PFSK-1 (cell line): ENCODE results near the gene CAVIN2.

Experiments
- FOXP2 ChIP-seq: optimal IDR thresholded peaks from 2 replicates; pipeline ENCODE3; 2011; ENCODE audit warnings: borderline replicate concordance, control low read depth, inconsistent platforms; ENCODE audit not compliant: insufficient read depth; ENCODE audit errors: extremely low read length, extremely low read depth
- POLR2AphosphoS5 ChIP-seq: IDR thresholded peaks from 2 replicates; pipeline ENCODE4 v1.6.1; 2012; ENCODE audit warnings: low read depth, mild to moderate bottlenecking, control low read depth, low read length, moderate library complexity
- REST ChIP-seq, 2 experiments: IDR thresholded peaks; 2 replicates each; pipeline versions ENCODE4 v1.6.1 to v1.8.0; 2011 to 2012; ENCODE audit warnings: low read depth in 2 of 2, low read length in 2 of 2, control low read depth in 1 of 2, inconsistent platforms in 1 of 2, mild to moderate bottlenecking in 1 of 2, moderate library complexity in 1 of 2; ENCODE audit not compliant: insufficient read depth in 1 of 2
- SIN3A ChIP-seq: IDR thresholded peaks from 2 replicates; pipeline ENCODE4 v1.6.1; 2012; ENCODE audit warnings: mild to moderate bottlenecking, low read length, moderate library complexity, borderline replicate concordance; ENCODE audit not compliant: insufficient read depth
- TAF1 ChIP-seq: IDR thresholded peaks from 2 replicates; pipeline ENCODE4 v1.6.1; 2012; ENCODE audit warnings: low read length, control low read depth, borderline replicate concordance; ENCODE audit not compliant: insufficient read depth

The CAVIN2 gene

GRCh38 chr2:191851158-191851557 lies 4.3 kb upstream of the CAVIN2 start:
- no peak for TF ChIP-seq FOXP2
- TF ChIP-seq REST (IDR thresholded peaks at IDR 0.05; ENCODE audit: insufficient read depth in 1 of 2, low read depth in 2 of 2, low read length in 2 of 2) = no peak
- no peak for TF ChIP-seq SIN3A
- TF ChIP-seq POLR2AphosphoS5 = no peak
- no peak for TF ChIP-seq TAF1

- no peak for TF ChIP-seq SIN3A
- no peak for TF ChIP-seq POLR2AphosphoS5
- TF ChIP-seq FOXP2 = no peak
- no peak for TF ChIP-seq REST (IDR thresholded peaks at IDR 0.05; ENCODE audit: insufficient read depth in 1 of 2, low read depth in 2 of 2, low read length in 2 of 2)
- no peak for TF ChIP-seq TAF1
These were observed 2.2 kb upstream of the CAVIN2 start for GRCh38 chr2:191848771-191849767.

GRCh38 chr2:191847764-191848163 lies 876 bp upstream of the CAVIN2 start:
- TF ChIP-seq TAF1 (no peak), SIN3A (no peak), FOXP2 (no peak), POLR2AphosphoS5 (no peak), REST (IDR thresholded peaks at IDR 0.05; ENCODE audit: insufficient read depth in 1 of 2, low read depth in 2 of 2, low read length in 2 of 2) (no peak)

- TF ChIP-seq REST (IDR thresholded peaks at IDR 0.05; ENCODE audit: insufficient read depth in 1 of 2, low read depth in 2 of 2, low read length in 2 of 2) (no peak), TAF1 (no peak), POLR2AphosphoS5 (no peak), FOXP2 (no peak), SIN3A (no peak)
These were observed 893 bp downstream of the CAVIN2 start for GRCh38 chr2:191845876-191846514.
